K562 (cell line): ENCODE results near the gene NELFA. TPM values are rescaled to one million over a fixed set of nuclear protein-coding genes. Genes with fewer than 3 reads are reported as not detected.

Experiments used
- ATAC-seq: fragments of 200-7000 bp; cut with Tn5 transposase; 3 replicates; pipeline ENCODE4 v1.9.1; 2020; ENCODE audit warnings: moderate library complexity
- BruUV-seq: library from RNA; stranded (reverse); fragments of 400-500 nt; replicated peaks from 2 replicates; lab custom pipeline; 2021; lab: Mats Ljungman, UMichigan
- CTCF ChIA-PET: fragments of 300-600 bp; formaldehyde crosslinking; extraction: SDS; loops from one replicate; lab custom pipeline; 2021; ENCODE audit warnings: low intra/inter-chr PET ratio; lab: Yijun Ruan, JAX
- POLR2A ChIA-PET: fragments of 300-600, 350-650 bp; sonication (Branson Sonifier 250); formaldehyde crosslinking; extraction: SDS; loops from one replicate; lab custom pipeline; 2021; ENCODE audit warnings: antibody characterized with exemption, inconsistent platforms; lab: Yijun Ruan, JAX
- DNase-seq, 4 experiments: peaks; one replicate each; pipeline versions ENCODE4 v3.0.0 to v3.0.0-alpha.2; 2011 to 2018; ENCODE audit warnings: low spot score in 3 of 4, mixed read lengths in 3 of 4; ENCODE audit errors: extremely low read depth in 1 of 4
- FAIRE-seq: peaks from 2 replicates; lab custom pipeline; 2011; peaks lifted over from hg19 to GRCh38; lab: Jason Lieb, UNC
- H2AFZ ChIP-seq: 2 replicates; pipeline ENCODE4 v1.6.0; 2011; ENCODE audit warnings: low read depth, low read length, control low read depth, inconsistent platforms
- H3K27ac ChIP-seq: fragments of 200-600 bp; 3 replicates; pipeline ENCODE4 v1.8.0; 2011; ENCODE audit warnings: low read depth, mild to moderate bottlenecking, control low read depth, inconsistent platforms, low read length, moderate library complexity, mixed read lengths; ENCODE audit errors: extremely low read depth
- H3K27me3 ChIP-seq, 2 experiments: fragments of 300-600 bp in 1 of 2; 2 replicates in 1 of 2; 3 replicates in 1 of 2; pipeline versions ENCODE4 v1.6.0 to v1.8.0; 2011; ENCODE audit warnings: inconsistent platforms in 2 of 2, low read length in 2 of 2, mild to moderate bottlenecking in 1 of 2, mixed read lengths in 1 of 2, moderate library complexity in 1 of 2; ENCODE audit not compliant: control insufficient read depth in 2 of 2, insufficient read depth in 2 of 2
- H3K36me3 ChIP-seq: fragments of 300-600 bp; 3 replicates; pipeline ENCODE4 v1.8.0; 2011; ENCODE audit warnings: mild to moderate bottlenecking, low read length, inconsistent platforms; ENCODE audit not compliant: control insufficient read depth, insufficient read depth
- H3K4me1 ChIP-seq, 2 experiments: fragments of 200-600 bp in 1 of 2; replicated peaks in 1 of 2; 2 replicates in 1 of 2; 3 replicates in 1 of 2; pipeline versions ENCODE4 v1.5.1 to v1.8.0; 2011; ENCODE audit warnings: inconsistent platforms in 2 of 2, low read length in 2 of 2, mild to moderate bottlenecking in 1 of 2, mixed read lengths in 1 of 2, moderate library complexity in 1 of 2; ENCODE audit not compliant: control insufficient read depth in 2 of 2, insufficient read depth in 2 of 2
- H3K4me2 ChIP-seq: 2 replicates; pipeline ENCODE4 v1.6.1; 2011; ENCODE audit warnings: low read length, control low read depth, inconsistent platforms, mixed read lengths; ENCODE audit not compliant: insufficient read depth
- H3K4me3 ChIP-seq: fragments of 200-600 bp; sonication (generic), shearing (Covaris generic); 2 replicates; pipeline ENCODE4 v1.5.1; 2016; ENCODE audit warnings: control low read depth, inconsistent platforms
- H3K79me2 ChIP-seq: fragments of 200-600 bp; 3 replicates; pipeline ENCODE4 v1.8.0; 2011; ENCODE audit warnings: low read length, inconsistent platforms; ENCODE audit not compliant: control insufficient read depth, insufficient read depth
- H3K9ac ChIP-seq, 2 experiments: 2 replicates each; pipeline versions ENCODE4 v1.6.0 to v1.6.1; 2011; ENCODE audit warnings: low read depth in 2 of 2, low read length in 2 of 2, control low read depth in 1 of 2, inconsistent platforms in 1 of 2, mild to moderate bottlenecking in 1 of 2, mixed read lengths in 1 of 2; ENCODE audit not compliant: insufficient read depth in 1 of 2
- H3K9me1 ChIP-seq: one replicate; pipeline ENCODE4 v1.6.0; 2011; ENCODE audit warnings: inconsistent platforms, mild to moderate bottlenecking, low read length, moderate library complexity; ENCODE audit not compliant: control insufficient read depth, insufficient read depth
- H3K9me3 ChIP-seq: replicated peaks from 2 replicates; pipeline ENCODE4 v1.5.1; 2011; ENCODE audit warnings: low read depth, low read length, inconsistent platforms; ENCODE audit not compliant: control insufficient read depth, insufficient read depth
- H4K20me1 ChIP-seq: replicated peaks from 2 replicates; pipeline ENCODE4 v1.6.1; 2011; ENCODE audit warnings: low read length, inconsistent platforms, mixed read lengths; ENCODE audit not compliant: control insufficient read depth, insufficient read depth
- CBFA2T2 ChIP-seq: fragments of 450-650 bp; conservative IDR thresholded peaks from 2 replicates; pipeline ENCODE4 v1.6.1; 2017; ENCODE audit warnings: mild to moderate bottlenecking
- CBFA2T3 ChIP-seq: fragments of 450-650 bp; IDR thresholded peaks from 2 replicates; pipeline ENCODE4 v1.6.1; 2017
- CTCF ChIP-seq, 3 experiments: IDR thresholded peaks in 2 of 3; conservative IDR thresholded peaks in 1 of 3; 2 replicates each; pipeline ENCODE4 v1.5.1; 2011 to 2012; ENCODE audit warnings: low read length in 3 of 3, mild to moderate bottlenecking in 3 of 3, control low read depth in 2 of 3, improper control_type of control experiment in 1 of 3, inconsistent platforms in 1 of 3, low read depth in 1 of 3, mixed read lengths in 1 of 3, moderate library complexity in 1 of 3; ENCODE audit not compliant: insufficient read depth in 2 of 3
- whole genome bisulfite sequencing: fragments of 100-300 bp; shearing (Covaris generic); methylation state at CpG from one replicate; pipeline ENCODE4 v1.1.6; 2016; ENCODE audit warnings: low coverage, mixed read lengths; ENCODE audit not compliant: insufficient coverage; ENCODE audit errors: missing lambda C conversion rate; 5-methylcytosine and 5-hydroxymethylcytosine counted together
- in situ Hi-C: fragments of 300-500 bp; cut with MboI; formaldehyde crosslinking; loops from 4 replicates; pipeline ENCODE4 v1.15.0; 2018; ENCODE audit warnings: inconsistent platforms, mixed read lengths
- intact Hi-C: fragments of 100-400 bp; cut with micrococcal nuclease; formaldehyde crosslinking; loops from 2 replicates; pipeline ENCODE4 v1.14.2; 2022
- polyA plus RNA-seq, 8 experiments: library from polyadenylated mRNA; depleted of rRNA in 4 of 8; stranded (reverse) in 5 of 8; unstranded in 3 of 8; fragments of >200 nt; fragmentation: Nextera tagmentation in 2 of 8; fragmentation: Illumina TruSeq in 1 of 8; extraction: Ambion mirVana in 2 of 8; extraction: Trizol in 1 of 8; gene quantifications; 2 replicates each; pipeline versions ENCODE4 v1.2.1 to v1.2.3, GENCODE V29; 2011 to 2014; ENCODE audit warnings: inconsistent platforms in 1 of 8, missing spikeins in 1 of 8
- total RNA-seq, 7 experiments: library from RNA; depleted of rRNA in 6 of 7; stranded (reverse); fragments of >200 nt in 6 of 7; fragmentation: Illumina TruSeq in 2 of 7; extraction: Trizol in 2 of 7; gene quantifications; 2 replicates each; pipeline versions ENCODE4 v1.2.1 to v1.2.3, GENCODE V29; 2011 to 2021; ENCODE audit warnings: low replicate concordance in 1 of 7
- TF ChIP-seq, protein P1 (sequence below): sonication (generic); formaldehyde crosslinking; IDR thresholded peaks from 2 replicates; pipeline ENCODE4 v1.8.0; 2022; ENCODE audit warnings: mild to moderate bottlenecking, missing genetic modification reagents

Gene NELFA
- total and polyA plus RNA-seq, 9 of the 15 experiments (the other 6 are each of a cell fraction or from before 2014, with no cell fraction given): 0.76 to 59.6 (median 14.8) TPM

DNA sequence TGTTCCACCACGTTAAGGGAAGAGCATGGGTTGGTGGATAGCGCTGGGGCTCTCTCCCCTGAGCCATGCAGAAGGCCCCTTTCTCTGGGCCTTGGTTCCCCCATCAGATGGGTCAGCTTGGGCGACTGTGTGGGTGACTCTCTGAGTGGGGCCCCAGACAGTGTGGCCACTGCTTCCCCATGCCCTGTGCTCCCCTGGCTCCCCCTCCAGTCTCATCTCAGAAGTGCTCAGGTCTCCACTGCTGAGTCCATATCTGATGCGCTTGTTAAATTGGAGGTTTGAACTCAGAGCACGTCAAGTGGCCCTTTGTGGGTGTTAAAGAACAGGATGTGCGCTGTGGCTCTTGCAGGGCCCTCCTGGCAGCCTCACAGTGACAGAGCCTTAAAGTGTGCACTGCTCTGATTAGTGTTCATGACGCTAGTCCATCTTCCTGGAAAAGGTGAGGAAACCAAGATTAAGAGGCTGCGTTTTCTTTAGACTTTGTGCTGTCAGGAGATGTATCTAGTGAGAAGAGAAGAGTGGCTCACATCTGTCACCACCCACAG, 59.8 kb downstream of the NELFA start:
- no peaks in the 10 kb centered on the region for H3K9me1 ChIP-seq
- H3K4me3 ChIP-seq: no peak overlapping the region
- no peak overlapping the region for H2AFZ ChIP-seq
- no peaks in the 10 kb centered on the region for H3K27me3 ChIP-seq
- H3K79me2 ChIP-seq: no peaks in the 10 kb centered on the region; the same call in 2 of the 3 replicates
- POLR2A ChIA-PET: no interaction called here
- intact Hi-C loops: no loop called here
- TF ChIP-seq CBFA2T3: peak; percentile 49; the same call in 1 of the 2 replicates
- TF ChIP-seq CBFA2T2: 0 out of 2 replicates have a peak, but pooled peaks have one; percentile 5
- TF ChIP-seq, protein P1, sequence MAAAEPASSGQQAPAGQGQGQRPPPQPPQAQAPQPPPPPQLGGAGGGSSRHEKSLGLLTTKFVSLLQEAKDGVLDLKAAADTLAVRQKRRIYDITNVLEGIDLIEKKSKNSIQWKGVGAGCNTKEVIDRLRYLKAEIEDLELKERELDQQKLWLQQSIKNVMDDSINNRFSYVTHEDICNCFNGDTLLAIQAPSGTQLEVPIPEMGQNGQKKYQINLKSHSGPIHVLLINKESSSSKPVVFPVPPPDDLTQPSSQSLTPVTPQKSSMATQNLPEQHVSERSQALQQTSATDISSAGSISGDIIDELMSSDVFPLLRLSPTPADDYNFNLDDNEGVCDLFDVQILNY (CRISPR knock-in tag): no peak
- 0 out of 6 replicates have a peak, but pooled peaks of 1 of the 3 experiments have one; percentile 5 for TF ChIP-seq CTCF (IDR thresholded peaks at IDR 0.05 in 2 of 3, conservative IDR thresholded peaks at IDR 0.05 in 1 of 3; ENCODE audit: insufficient read depth in 2 of 3, low read depth in 1 of 3, low read length in 3 of 3)
- BruUV-seq: no TSS peak
- ATAC-seq: peak; percentile 77
- CTCF ChIA-PET: no interaction called here
- H4K20me1 ChIP-seq: peaks cover 4% of the 10 kb centered on the region; the same call in 1 of the 2 replicates
- H3K36me3 ChIP-seq: peaks cover 86% of the 10 kb centered on the region
- in situ Hi-C loops: no loop called here
- H3K9me3 ChIP-seq: no peaks in the 10 kb centered on the region
- peaks cover 0 to 5% of the 10 kb centered on the region in 2 experiments; a peak in 1 of 5 replicates for H3K4me1 ChIP-seq
- H3K4me2 ChIP-seq: no peak overlapping the region
- H3K9ac ChIP-seq: no peak overlapping the region
- no peak overlapping the region for H3K27ac ChIP-seq
- WGBS: 55% methylated on average over 8 of the region's 8 CpGs
- DNase-seq: peak in 2 of 4 experiments; percentile 23 to 29
- no peak for FAIRE-seq
